Neural cell (in vitro differentiated cells): ENCODE results near the gene MEX3D. TPM values are rescaled to one million over a fixed set of nuclear protein-coding genes. Genes with fewer than 3 reads are reported as not detected.

Experiments used
- H2AFZ ChIP-seq: fragments of 200-600, 300-800 bp; sonication (generic), shearing (Covaris generic); 2 replicates; pipeline ENCODE4 v1.6.0; 2014; ENCODE audit warnings: low read depth, mild to moderate bottlenecking, antibody characterized with exemption, low read length, moderate library complexity
- H3F3A ChIP-seq: fragments of 200-600 bp; shearing (Covaris generic); 2 replicates; pipeline ENCODE4 v1.6.1; 2016; ENCODE audit warnings: mild to moderate bottlenecking, moderate library complexity, mixed read lengths, antibody characterized with exemption, low read length; ENCODE audit not compliant: insufficient read depth, poor library complexity, severe bottlenecking
- H3K27ac ChIP-seq: fragments of 200-600, 300-800 bp; sonication (generic), shearing (Covaris generic); 2 replicates; pipeline ENCODE4 v1.5.1; 2014; ENCODE audit warnings: mild to moderate bottlenecking, low read length, moderate library complexity
- H3K27me3 ChIP-seq: fragments of 300-800, 200-600 bp; sonication (generic), shearing (Covaris generic); 2 replicates; pipeline ENCODE4 v1.6.0; 2014; ENCODE audit warnings: mild to moderate bottlenecking, low read depth, low read length, moderate library complexity; ENCODE audit not compliant: insufficient read depth
- H3K36me3 ChIP-seq: fragments of 300-800, 200-600 bp; sonication (generic), shearing (Covaris generic); 2 replicates; pipeline ENCODE4 v1.5.1; 2014; ENCODE audit warnings: mild to moderate bottlenecking, antibody characterized with exemption, low read length, moderate library complexity; ENCODE audit not compliant: insufficient read depth
- H3K4me2 ChIP-seq: fragments of 300-800, 200-600 bp; sonication (generic), shearing (Covaris generic); 2 replicates; pipeline ENCODE4 v1.6.0; 2014; ENCODE audit warnings: mild to moderate bottlenecking, low read length
- H3K4me3 ChIP-seq: fragments of 300-800, 200-600 bp; sonication (generic), shearing (Covaris generic); 2 replicates; pipeline ENCODE4 v1.5.1; 2014; ENCODE audit warnings: mild to moderate bottlenecking, low read length, moderate library complexity
- H3K79me2 ChIP-seq: fragments of 200-600 bp; shearing (Covaris generic); replicated peaks from 2 replicates; pipeline ENCODE4 v1.6.0; 2014; ENCODE audit warnings: mild to moderate bottlenecking, low read length, moderate library complexity; ENCODE audit not compliant: insufficient read depth
- H3K9ac ChIP-seq: fragments of 300-800, 200-600 bp; sonication (generic), shearing (Covaris generic); 2 replicates; pipeline ENCODE4 v1.6.1; 2016; ENCODE audit warnings: mild to moderate bottlenecking, low read length, mixed read lengths
- H3K9me2 ChIP-seq: fragments of 200-600 bp; shearing (Covaris generic); 2 replicates; pipeline ENCODE4 v1.6.1; 2016; ENCODE audit warnings: mild to moderate bottlenecking, low read length, mixed read lengths; ENCODE audit not compliant: insufficient read depth
- H3K9me3 ChIP-seq: fragments of 200-600, 300-800 bp; sonication (generic), shearing (Covaris generic); 2 replicates; pipeline ENCODE4 v1.6.1; 2016; ENCODE audit warnings: mild to moderate bottlenecking, mixed run types, low read length, moderate library complexity, mixed read lengths
- H4K20me1 ChIP-seq: fragments of 200-600 bp; shearing (Covaris generic); 2 replicates; pipeline ENCODE4 v1.6.1; 2016; ENCODE audit warnings: mild to moderate bottlenecking, mixed run types; ENCODE audit not compliant: insufficient read depth
- CTCF ChIP-seq: fragments of 450-650 bp; IDR thresholded peaks from 2 replicates; pipeline ENCODE4 v1.5.1; 2014; ENCODE audit warnings: antibody characterized with exemption, mild to moderate bottlenecking, moderate library complexity; ENCODE audit not compliant: poor library complexity, severe bottlenecking
- EP300 ChIP-seq: fragments of 450-650 bp; conservative IDR thresholded peaks from 2 replicates; pipeline ENCODE4 v1.6.1; 2014; ENCODE audit warnings: antibody characterized with exemption, mild to moderate bottlenecking, moderate library complexity; ENCODE audit not compliant: poor library complexity, severe bottlenecking
- EZH2 ChIP-seq: fragments of 200-600, 300-800 bp; shearing (Covaris generic), sonication (generic); IDR thresholded peaks from 2 replicates; pipeline ENCODE4 v1.6.1; 2014; ENCODE audit warnings: antibody characterized with exemption, low read length, borderline replicate concordance, mild to moderate bottlenecking; ENCODE audit not compliant: insufficient read depth, poor library complexity, severe bottlenecking
- POLR2AphosphoS5 ChIP-seq: IDR thresholded peaks from 2 replicates; pipeline ENCODE4 v1.6.1; 2012
- RAD21 ChIP-seq: fragments of 450-650 bp; conservative IDR thresholded peaks from 2 replicates; pipeline ENCODE4 v1.6.1; 2014; ENCODE audit warnings: antibody characterized with exemption, mild to moderate bottlenecking, moderate library complexity
- REST ChIP-seq: IDR thresholded peaks from 2 replicates; pipeline ENCODE4 v1.6.1; 2012; ENCODE audit warnings: borderline replicate concordance
- SMC3 ChIP-seq: fragments of 450-650 bp; conservative IDR thresholded peaks from 2 replicates; pipeline ENCODE4 v1.6.1; 2014; ENCODE audit warnings: antibody characterized with exemption, mild to moderate bottlenecking, moderate library complexity; ENCODE audit not compliant: poor library complexity
- TAF1 ChIP-seq: IDR thresholded peaks from 2 replicates; pipeline ENCODE4 v1.6.1; 2012; ENCODE audit warnings: low read depth
- polyA plus RNA-seq: library from polyadenylated mRNA; depleted of rRNA; stranded (reverse); fragments of >200 nt; gene quantifications from 2 replicates; pipeline ENCODE4 v1.2.3, GENCODE V29; 2014

The MEX3D gene
- polyA plus RNA-seq, 1 donor from 2014 or later: 20.8 TPM

GRCh38 chr19:1613146-1613545, 45.0 kb upstream of the MEX3D start:
- no peaks in the 10 kb centered on the region for H3K27me3 ChIP-seq
- TF ChIP-seq EP300 (no peak), SMC3 (no peak), TAF1 (no peak), EZH2 (no peak), POLR2AphosphoS5 (no peak), CTCF (no peak), RAD21 (no peak), REST (no peak)
- H3K27ac ChIP-seq: no peak overlapping the region
- no peaks in the 10 kb centered on the region for H4K20me1 ChIP-seq
- no peaks in the 10 kb centered on the region for H3K79me2 ChIP-seq
- no peaks in the 10 kb centered on the region for H3F3A ChIP-seq
- H3K36me3 ChIP-seq: peaks cover 11% of the 10 kb centered on the region
- no peak overlapping the region for H3K4me2 ChIP-seq
- H3K9me2 ChIP-seq: no peaks in the 10 kb centered on the region
- H3K4me3 ChIP-seq: no peak overlapping the region
- H3K9ac ChIP-seq: no peak overlapping the region
- H2AFZ ChIP-seq: no peak overlapping the region
- no peaks in the 10 kb centered on the region for H3K9me3 ChIP-seq

GRCh38 chr19:1612114-1613086, 44.3 kb upstream of the MEX3D start:
- no peak overlapping the region for H2AFZ ChIP-seq
- H3K79me2 ChIP-seq: no peaks in the 10 kb centered on the region
- no peak overlapping the region for H3K9ac ChIP-seq
- no peak overlapping the region for H3K4me2 ChIP-seq
- no peak for TF ChIP-seq EP300
- H3F3A ChIP-seq: no peaks in the 10 kb centered on the region
- H3K36me3 ChIP-seq: peaks cover 11% of the 10 kb centered on the region
- no peaks in the 10 kb centered on the region for H3K9me2 ChIP-seq
- no peak overlapping the region for H3K27ac ChIP-seq
- H3K4me3 ChIP-seq: no peak overlapping the region
- H4K20me1 ChIP-seq: no peaks in the 10 kb centered on the region
- no peaks in the 10 kb centered on the region for H3K27me3 ChIP-seq
- H3K9me3 ChIP-seq: no peaks in the 10 kb centered on the region
